Prostate gland (tissue), 2 donors: ENCODE data around the gene SPSB3.

ENCODE experiments used
- POLR2A ChIP-seq: fragments of 450-650 bp; IDR thresholded peaks from one replicate; pipeline ENCODE4 v1.6.1; 2016; ENCODE audit warnings: antibody characterized with exemption, mild to moderate bottlenecking
- POLR2AphosphoS5 ChIP-seq: sonication (generic); formaldehyde crosslinking; IDR thresholded peaks from one replicate; pipeline ENCODE4 v1.6.1; 2017; ENCODE audit warnings: antibody characterized with exemption
- TF ChIP-seq, protein P1 (sequence below), 4 experiments: fragments of 200-600 bp in 2 of 4; fragments of 450-650 bp in 2 of 4; sonication (generic) in 2 of 4; IDR thresholded peaks; 1 replicate in 3 of 4; 2 replicates in 1 of 4; pipeline ENCODE4 v1.5.1; 2016 to 2019; ENCODE audit warnings: antibody characterized with exemption in 4 of 4, mild to moderate bottlenecking in 2 of 4, moderate library complexity in 2 of 4

DNA sequence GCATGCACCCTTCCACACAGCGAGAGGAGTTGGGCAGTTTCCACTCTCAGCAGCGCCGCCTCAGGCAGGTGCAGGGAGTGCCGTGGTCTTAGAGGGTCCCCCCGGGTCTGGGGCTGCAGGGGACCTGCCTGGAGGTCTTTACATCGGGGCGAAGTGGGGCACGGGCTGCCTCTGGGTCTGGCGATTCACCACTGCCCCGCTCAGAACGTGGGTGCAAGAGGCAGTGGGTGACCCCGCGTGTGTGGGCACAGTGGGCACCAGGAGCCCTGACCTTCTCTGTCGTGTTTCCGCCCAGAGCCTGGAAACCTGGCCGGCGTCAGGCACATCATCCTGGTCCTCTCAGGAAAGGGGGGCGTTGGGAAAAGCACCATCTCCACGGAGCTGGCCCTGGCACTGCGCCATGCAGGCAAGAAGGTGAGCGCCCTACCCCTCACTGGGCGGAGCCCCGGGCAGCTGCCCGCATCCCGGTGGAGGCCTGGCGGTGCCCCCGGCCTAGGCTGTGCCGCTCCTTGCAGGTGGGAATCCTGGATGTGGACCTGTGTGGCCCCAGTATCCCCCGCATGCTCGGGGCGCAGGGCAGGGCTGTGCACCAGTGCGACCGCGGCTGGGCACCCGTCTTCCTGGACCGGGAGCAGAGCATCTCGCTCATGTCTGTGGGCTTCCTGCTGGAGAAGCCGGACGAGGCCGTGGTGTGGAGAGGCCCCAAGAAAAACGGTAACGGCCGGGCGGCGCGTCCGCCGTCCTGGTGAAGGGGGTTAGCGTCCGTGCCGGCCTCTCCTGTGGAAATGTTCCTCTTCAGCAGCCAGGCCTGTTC is 4.1 kb upstream of the SPSB3 start:
- TF ChIP-seq, protein P1, sequence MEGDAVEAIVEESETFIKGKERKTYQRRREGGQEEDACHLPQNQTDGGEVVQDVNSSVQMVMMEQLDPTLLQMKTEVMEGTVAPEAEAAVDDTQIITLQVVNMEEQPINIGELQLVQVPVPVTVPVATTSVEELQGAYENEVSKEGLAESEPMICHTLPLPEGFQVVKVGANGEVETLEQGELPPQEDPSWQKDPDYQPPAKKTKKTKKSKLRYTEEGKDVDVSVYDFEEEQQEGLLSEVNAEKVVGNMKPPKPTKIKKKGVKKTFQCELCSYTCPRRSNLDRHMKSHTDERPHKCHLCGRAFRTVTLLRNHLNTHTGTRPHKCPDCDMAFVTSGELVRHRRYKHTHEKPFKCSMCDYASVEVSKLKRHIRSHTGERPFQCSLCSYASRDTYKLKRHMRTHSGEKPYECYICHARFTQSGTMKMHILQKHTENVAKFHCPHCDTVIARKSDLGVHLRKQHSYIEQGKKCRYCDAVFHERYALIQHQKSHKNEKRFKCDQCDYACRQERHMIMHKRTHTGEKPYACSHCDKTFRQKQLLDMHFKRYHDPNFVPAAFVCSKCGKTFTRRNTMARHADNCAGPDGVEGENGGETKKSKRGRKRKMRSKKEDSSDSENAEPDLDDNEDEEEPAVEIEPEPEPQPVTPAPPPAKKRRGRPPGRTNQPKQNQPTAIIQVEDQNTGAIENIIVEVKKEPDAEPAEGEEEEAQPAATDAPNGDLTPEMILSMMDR (IDR thresholded peaks at IDR 0.05) = no peak
- TF ChIP-seq POLR2AphosphoS5 = no peak
- TF ChIP-seq POLR2A = no peak
